Measurements from ENCODE around the gene UBIAD1.

DNA sequence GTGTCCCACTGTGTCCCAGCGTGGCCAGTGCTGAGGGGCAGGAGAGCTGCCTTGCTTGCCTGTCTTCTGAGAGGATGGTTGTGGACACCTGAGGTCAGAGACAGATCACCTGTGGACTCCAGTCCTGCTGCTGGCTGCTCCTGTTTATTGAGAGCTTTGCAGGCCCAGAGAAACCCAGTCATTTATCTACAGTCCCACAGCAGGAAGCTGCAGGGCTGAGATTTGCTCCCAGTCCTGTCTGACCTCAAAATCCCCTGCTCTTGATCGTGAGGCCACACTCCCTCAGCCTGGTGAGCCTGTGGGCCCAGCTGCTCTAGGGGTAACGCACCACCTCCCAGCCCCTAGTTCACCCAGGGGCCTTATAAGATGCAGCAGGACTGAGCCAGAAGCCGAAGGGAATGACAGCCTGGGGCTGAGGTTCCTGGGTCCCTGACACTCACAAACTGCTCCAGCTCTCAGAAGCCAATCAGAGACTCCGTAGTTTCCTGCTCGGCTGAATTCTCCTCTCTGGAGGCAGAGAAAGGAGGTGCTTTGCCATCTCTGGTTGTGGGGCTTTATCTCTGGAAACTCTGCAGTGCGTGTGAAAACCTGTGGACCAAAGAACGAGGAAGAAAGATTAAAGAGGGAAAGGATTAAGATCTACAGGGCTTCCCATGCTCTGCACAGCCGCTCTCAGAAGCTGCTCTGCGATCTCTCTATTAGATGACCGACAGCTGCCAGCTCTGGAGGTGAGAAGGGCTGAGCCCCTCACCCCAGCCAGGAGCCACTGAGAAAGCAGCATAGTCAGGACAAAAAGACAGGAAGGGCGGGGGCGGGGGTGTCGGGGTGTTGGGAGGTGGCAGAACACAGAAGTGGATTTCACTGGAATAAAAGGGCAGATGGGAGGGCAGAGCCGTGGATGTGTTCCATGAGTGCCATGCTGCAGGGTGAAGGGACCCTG, 39.1 kb downstream of the UBIAD1 start:
- no peak for TF ChIP-seq CTCF (IDR thresholded peaks at IDR 0.05; ENCODE audit: insufficient read depth, low read length, poor library complexity, severe bottlenecking)
- TF ChIP-seq EZH2phosphoT487 (conservative IDR thresholded peaks at IDR 0.05; ENCODE audit: low read length) = no peak

Measured in SU-DHL-6 (cell line).